Spleen (tissue), 7 donors: Measurements from ENCODE around the gene IGFL1.

ENCODE experiments used
- CTCF ChIP-seq, 11 experiments: fragments of 200-600 bp in 7 of 11; fragments of 450-650 bp in 4 of 11; sonication (generic) in 4 of 11; IDR thresholded peaks in 8 of 11; conservative IDR thresholded peaks in 3 of 11; 1 replicate in 7 of 11; 2 replicates in 4 of 11; pipeline versions ENCODE4 v1.4.0 to v1.8.0; 2016 to 2021; ENCODE audit warnings: antibody characterized with exemption in 11 of 11, inconsistent platforms in 4 of 11, mild to moderate bottlenecking in 1 of 11
- POLR2A ChIP-seq, 3 donors: fragments of 450-650 bp; IDR thresholded peaks; one replicate each; pipeline ENCODE4 v1.5.1; 2017; ENCODE audit warnings: antibody characterized with exemption in 3 of 3, mild to moderate bottlenecking in 1 of 3
- POLR2AphosphoS5 ChIP-seq, 3 donors: sonication (generic); formaldehyde crosslinking; IDR thresholded peaks; one replicate each; pipeline ENCODE4 v1.5.1; 2017; ENCODE audit warnings: antibody characterized with exemption in 3 of 3
- donor health status: DM: no; HTN: no; CAD: no; lungs with moderate emphysema.
- donor health status: DM: no; HTN: no; CAD: no.
- donor health status: DM: no; HTN: no; CAD: no.

DNA sequence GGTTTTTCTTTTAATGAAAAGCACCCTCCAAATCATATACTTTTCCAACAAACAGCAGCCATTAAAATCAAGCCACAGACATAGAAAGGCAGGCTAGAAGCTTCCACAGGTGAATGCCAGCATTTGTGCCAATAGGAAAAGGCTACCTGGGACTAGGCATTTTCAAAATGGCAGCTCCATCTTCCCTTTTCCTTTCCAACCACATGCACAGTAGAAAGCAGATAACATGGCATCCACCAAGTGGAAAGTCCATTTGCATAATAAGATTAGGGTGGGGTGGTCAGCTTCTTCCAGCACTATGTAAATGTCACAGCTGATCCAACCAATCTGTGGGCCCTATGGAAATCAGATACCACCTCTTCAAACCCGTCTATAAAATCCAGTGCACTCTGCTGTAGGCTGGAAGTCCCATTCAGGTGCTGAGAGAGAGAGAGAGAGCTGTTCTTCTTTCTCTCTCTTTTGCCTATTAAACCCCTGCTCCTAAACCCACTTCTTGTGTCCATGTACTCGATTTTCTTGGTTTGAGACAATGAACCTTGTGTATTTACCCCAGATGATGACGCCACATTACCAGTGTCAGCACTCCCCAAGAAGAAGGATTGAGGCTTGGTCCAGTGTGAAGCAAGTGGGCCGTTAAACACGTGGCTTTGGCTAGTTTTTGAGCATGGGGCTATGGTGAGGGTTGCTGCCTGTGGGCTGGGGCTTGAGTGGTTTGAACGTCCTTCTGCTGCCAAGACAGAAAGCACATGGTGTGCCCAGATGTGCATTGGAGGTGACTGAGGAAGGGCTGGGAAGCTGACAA is 24.2 kb upstream of the IGFL1 start:
- TF ChIP-seq CTCF (IDR thresholded peaks at IDR 0.05 in 8 of 11, conservative IDR thresholded peaks at IDR 0.05 in 3 of 11) (no peak), POLR2A (IDR thresholded peaks at IDR 0.05) (no peak), POLR2AphosphoS5 (IDR thresholded peaks at IDR 0.05) (no peak)
